Omental fat pad (tissue), 4 donors: ENCODE results near the gene HOXD8. TPM values are rescaled to one million over a fixed set of nuclear protein-coding genes. Genes with fewer than 3 reads are reported as not detected.

ENCODE experiments used
- ATAC-seq: fragments of 150-250 bp; one replicate; pipeline ENCODE4 v1.9.1; 2016; ENCODE audit warnings: mild to moderate bottlenecking, moderate library complexity; ENCODE audit not compliant: low FRiP score
- DNase-seq: peaks from one replicate; pipeline ENCODE4 v3.0.0-alpha.2; 2019; ENCODE audit warnings: low spot score
- CTCF ChIP-seq, 3 donors: fragments of 450-650 bp; IDR thresholded peaks; one replicate each; pipeline ENCODE4 v1.5.1; 2016 to 2017; ENCODE audit warnings: antibody characterized with exemption in 3 of 3, mild to moderate bottlenecking in 3 of 3, moderate library complexity in 2 of 3
- total RNA-seq, 4 donors: library from RNA; depleted of rRNA; stranded (reverse); fragments of >200 nt; gene quantifications; one replicate each; pipeline ENCODE4 v1.1.0, GENCODE V29; 2016

The HOXD8 gene
- total RNA-seq, 4 donors from 2014 or later: 3.7 to 24.6 (median 7.6) TPM

GRCh38 chr2:176103742-176104315 is 25.7 kb upstream of the HOXD8 start:
- ATAC-seq (no peak), DNase-seq (no peak)
- no peak for TF ChIP-seq CTCF (IDR thresholded peaks at IDR 0.05)

DNA sequence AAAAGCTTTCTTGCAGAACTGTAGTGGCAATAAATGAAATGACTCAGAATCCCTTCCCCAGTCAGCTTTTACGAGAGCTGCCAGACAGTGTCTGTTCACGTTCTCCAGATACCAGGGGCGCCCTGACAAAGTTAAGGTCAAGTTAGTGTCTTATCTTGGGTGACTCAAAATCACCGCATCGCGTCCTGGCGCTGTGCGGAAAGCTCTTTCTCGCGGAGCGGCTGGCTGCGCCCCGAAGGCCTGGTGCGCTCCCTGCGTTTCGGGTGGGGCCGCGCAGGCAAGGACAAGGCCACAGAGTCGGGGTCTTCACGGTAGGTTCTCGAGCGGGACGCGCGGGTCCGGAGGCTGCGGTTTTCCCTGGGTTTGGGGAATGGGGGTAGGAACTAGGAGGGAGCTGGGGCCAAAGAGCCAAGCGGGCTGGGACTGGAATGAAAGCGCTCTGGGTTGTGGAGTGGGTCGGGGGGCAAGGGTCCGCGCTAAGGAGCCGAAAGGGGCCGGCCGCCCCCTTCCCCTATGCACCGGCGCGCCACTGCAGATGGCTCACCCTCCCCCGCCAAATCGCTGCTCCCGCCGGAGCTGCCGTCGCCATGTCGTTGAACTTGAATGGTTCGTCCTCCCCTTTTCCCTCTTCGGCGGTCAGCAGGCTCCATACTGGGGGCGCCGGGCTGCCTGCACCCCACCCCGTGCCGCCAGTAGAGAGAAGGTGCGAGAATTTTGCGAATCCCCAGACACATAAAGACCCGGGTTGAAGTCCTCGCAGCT is 25.0 kb upstream of the HOXD8 start:
- ATAC-seq (no peak), DNase-seq (no peak)
- no peak for TF ChIP-seq CTCF (IDR thresholded peaks at IDR 0.05)

- DNase-seq: no peak
- TF ChIP-seq CTCF (IDR thresholded peaks at IDR 0.05): no peak
These were observed 24.3 kb upstream of the HOXD8 start for GRCh38 chr2:176105078-176105729.

GRCh38 chr2:176105730-176106580 is 23.6 kb upstream of the HOXD8 start:
- ATAC-seq (no peak), DNase-seq (no peak)
- TF ChIP-seq CTCF (IDR thresholded peaks at IDR 0.05): no peak

More at GRCh38 chr2:176105078-176105729, 24.3 kb upstream of the HOXD8 start:
- ATAC-seq: no peak

- ATAC-seq: peak; percentile 74
- no peak for DNase-seq
- TF ChIP-seq CTCF (IDR thresholded peaks at IDR 0.05): no peak
These were observed 22.6 kb upstream of the HOXD8 start, which contains the start of gene HOXD11 for GRCh38 chr2:176106581-176107539. Gene HOXD11, plus strand, starts transcription at chr2:176107280. Its CDS starts 76 bp downstream, at chr2:176107356.

GRCh38 chr2:176107731-176108181 is 21.7 kb upstream of the HOXD8 start:
- TF ChIP-seq CTCF (IDR thresholded peaks at IDR 0.05): no peak
- DNase-seq (no peak), ATAC-seq (no peak)
